ENCODE data around the gene UBE3D.
"Not testable (repeated sequence)": the region's sequence is repeated elsewhere in the genome, so short reads cannot be mapped to it uniquely, and the experiment has no call there.

The UBE3D gene

GRCh38 chr6:82978362-82978945 is 87.2 kb downstream of the UBE3D start:
- DNase-seq (ENCODE audit: low spot score) = no peak

- no peak for DNase-seq (ENCODE audit: low spot score)
Measured at GRCh38 chr6:82976179-82976578, 89.5 kb downstream of the UBE3D start.

DNA sequence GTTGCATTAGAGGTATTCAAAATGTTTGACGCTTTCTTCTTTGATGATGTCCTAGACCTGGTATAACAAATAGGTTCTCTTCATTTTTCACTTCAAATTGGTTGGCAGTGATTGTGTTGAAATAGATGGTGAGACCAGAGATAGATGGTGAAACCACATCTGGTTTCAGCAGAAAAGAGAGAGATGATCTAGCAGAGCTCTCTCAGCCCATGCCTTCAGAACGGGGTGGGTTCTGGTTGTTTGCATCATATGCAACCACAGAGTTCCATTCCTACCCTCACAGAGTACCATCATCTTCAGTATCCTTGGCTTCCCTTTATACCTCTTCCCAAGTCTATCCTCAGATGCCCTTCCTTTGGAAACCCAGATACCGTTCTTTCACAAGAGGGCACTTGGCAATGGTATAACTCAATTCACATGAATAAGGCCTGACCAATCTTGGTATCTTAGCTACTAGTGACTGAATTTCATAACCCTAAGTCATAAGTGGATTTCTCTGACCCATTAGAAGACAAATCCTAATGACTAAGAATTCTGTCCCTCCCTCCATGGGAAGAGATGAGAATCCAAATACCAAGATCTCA is 93.7 kb downstream of the UBE3D start:
- DNase-seq (ENCODE audit: low spot score) = no peak

GRCh38 chr6:82970839-82971238 is 94.8 kb downstream of the UBE3D start:
- DNase-seq (ENCODE audit: low spot score) = no peak

DNA sequence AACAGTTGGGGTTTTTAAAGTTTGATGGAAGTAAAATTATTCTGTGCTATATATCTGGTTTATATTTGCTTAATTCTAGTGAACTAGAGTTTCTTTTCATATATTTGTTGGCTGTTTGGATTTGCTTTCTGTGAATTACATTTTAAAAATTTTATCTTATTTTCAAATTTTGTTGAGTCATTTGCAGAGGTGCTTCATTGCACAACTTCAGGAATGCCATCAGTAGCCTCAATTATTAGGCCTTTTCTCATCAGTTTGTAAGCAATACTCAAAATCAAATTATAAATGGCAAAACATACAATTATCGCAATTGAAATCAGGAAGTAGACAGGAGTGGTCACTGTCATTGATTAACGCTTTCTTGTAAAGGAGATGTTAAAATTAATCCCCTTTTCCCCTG is 96.9 kb downstream of the UBE3D start:
- no peak for DNase-seq (ENCODE audit: low spot score)

- no peak for DNase-seq (ENCODE audit: low spot score)
Measured at GRCh38 chr6:82963191-82963925, 102.3 kb downstream of the UBE3D start.

GRCh38 chr6:82959385-82959941 is 106.2 kb downstream of the UBE3D start:
- peak; percentile 45 for DNase-seq (ENCODE audit: low spot score)

GRCh38 chr6:82958551-82958950 is 107.1 kb downstream of the UBE3D start:
- DNase-seq (ENCODE audit: low spot score) = no peak

- no peak for DNase-seq (ENCODE audit: low spot score)
Measured at GRCh38 chr6:82957868-82958245, 107.8 kb downstream of the UBE3D start.

DNA sequence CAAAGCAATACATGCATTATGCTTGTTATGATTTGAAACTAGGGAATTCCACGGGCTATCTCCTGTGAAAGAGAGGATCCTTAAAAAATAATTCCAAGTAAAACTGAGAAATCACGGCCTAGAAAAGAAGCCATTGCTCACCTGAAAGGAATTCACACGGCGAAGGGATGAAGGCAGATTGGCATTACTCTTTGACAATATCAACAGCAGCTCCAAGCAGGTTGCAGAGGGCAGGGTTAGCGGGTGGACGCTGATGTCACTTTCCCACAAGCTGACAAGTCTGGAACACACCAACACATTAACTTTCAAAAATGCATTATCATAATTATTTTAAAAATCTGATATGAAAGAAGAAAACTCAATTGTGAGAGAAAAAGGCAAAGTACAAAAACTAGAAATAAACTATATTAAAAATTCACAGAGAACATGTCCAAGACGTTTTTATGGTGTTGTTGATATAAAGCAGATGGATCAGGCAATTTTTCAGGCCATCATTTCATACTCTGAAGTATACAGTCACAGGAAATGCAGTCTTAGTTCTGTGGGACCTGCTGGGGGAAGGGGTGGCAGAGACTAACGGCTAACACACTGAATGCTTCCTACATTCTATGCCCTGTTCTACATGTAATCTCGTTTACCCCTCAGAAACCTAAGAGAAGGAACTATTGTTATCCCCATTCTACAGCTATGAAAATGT is 108.3 kb downstream of the UBE3D start:
- no peak for DNase-seq (ENCODE audit: low spot score)

DNA sequence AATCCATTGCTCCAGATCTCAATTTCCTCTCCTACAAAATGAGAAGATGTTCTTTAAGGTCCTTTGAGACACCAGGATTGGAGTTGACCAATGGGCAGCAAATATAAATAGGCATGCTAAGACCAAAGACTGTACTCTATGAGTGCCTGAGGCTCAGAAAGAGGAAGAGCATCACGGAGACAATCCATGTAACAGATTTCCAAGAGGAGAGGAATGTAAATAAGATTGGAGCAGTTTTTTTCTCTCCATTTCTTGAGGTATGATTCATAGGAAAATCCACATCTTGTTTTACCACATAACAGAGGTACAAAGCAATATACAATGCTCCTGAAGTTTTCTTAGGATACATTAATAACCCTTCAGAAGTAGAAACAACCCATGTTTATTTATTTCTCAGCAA is 109.8 kb downstream of the UBE3D start:
- DNase-seq (ENCODE audit: low spot score) = peak; percentile 60

DNA sequence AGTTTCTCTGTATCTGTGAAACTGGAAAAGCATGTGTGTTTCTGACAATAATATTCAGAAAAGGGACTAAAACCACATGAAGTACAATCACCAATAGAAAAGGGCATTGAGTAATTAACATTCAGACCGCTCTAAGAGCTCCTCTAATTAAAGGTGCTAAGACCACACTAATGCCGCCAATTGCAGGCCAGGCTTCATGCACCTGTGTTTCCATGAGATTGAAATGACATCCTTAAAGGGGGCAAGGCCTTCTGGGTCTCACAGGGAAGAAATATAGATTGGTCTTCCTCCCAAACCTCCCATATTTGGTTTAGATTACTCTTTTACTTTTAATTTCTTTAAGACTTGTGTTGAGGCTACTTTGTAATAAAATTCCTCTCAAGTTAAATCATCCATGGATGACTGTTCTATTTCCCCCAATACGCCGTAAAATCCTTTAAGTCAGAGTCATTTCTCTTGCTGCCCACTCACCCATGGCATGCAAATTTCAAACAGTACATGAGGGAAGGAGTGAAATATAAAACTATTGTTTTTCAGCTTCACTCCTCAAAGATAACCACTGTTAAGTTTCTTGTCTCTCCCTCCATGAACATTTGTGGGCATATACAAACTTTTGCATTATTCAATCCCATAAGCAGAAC is 110.6 kb downstream of the UBE3D start:
- peak; percentile 34 for DNase-seq (ENCODE audit: low spot score)

DNA sequence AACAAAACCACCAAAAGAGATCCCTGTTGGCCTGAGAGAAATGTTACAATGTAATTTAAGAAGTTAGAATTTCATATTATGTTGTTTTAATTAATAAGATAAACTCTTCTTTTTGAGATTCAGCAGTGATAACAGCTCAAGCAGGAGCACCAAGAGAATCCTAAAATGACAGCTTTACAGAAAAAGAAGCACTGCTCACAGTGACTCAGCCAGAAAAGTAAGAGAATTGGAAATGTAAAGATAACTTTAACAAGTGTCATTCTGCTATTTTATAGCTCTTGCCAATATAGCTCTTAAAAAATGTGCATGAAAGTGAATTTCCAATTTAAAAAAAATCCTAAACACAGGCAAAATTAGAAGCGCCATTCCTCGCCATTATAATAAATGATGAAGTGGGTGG is 111.3 kb downstream of the UBE3D start:
- DNase-seq (ENCODE audit: low spot score) = no peak

- DNase-seq (ENCODE audit: low spot score) = no peak
Measured at GRCh38 chr6:82953871-82954270, 111.8 kb downstream of the UBE3D start.

GRCh38 chr6:82951935-82952334 is 113.7 kb downstream of the UBE3D start:
- DNase-seq (ENCODE audit: low spot score) = no peak

DNA sequence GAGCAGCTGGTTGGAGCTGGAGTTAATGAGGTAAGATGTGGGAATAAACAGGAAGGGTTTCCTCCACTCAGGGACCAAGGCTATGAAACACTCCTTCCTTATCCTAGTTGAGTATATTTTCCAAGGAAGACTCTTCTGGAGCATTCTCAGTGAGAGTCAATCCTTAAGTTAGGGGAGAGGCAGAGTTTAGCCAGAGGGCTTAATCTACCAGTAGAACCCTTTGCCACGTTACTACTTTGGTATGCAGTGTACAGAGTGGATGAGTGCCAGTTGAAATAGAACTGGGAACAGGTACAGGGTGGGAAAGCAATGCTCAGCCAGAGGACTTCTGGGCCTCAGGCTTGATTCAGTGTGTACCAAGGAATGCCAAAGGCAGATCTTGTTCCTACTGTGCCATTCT is 114.3 kb downstream of the UBE3D start:
- DNase-seq (ENCODE audit: low spot score) = no peak

- DNase-seq (ENCODE audit: low spot score) = not testable (repeated sequence)
Measured at GRCh38 chr6:82930915-82931314, 134.7 kb downstream of the UBE3D start.

DNA sequence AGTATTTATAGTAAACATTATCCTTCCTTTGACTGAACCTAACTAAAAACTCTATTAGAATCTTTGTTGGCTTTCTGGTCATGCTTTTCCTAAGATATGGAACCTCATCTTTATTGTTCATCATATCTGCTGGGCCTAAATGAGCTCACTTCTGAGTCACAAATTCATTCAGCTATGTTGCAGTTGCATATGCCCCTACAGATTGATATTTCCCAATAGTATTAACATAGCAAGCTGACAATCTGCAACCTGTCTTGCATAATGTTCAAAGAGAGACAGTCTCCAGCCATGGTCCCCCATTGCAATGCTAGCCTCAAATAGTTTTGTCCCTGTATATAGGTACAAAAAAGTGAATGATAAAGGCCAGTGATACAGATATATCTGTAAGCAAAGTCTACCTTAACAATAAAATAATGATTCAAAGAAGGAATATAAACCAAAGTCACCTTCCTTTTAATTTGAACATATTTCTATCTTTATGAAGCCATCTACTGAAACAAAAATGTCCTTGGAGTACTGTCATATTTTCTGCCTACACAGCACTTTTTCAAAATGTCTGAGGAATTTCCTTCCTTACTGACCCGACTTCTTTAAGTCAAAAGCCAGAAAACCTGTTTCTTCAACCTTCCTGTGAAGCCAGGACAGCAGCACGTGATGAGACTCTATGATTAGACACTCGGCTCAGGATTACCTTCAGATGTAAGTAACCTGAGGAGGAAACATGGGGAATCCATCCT is 140.7 kb downstream of the UBE3D start:
- DNase-seq (ENCODE audit: low spot score) = peak; percentile 13

DNA sequence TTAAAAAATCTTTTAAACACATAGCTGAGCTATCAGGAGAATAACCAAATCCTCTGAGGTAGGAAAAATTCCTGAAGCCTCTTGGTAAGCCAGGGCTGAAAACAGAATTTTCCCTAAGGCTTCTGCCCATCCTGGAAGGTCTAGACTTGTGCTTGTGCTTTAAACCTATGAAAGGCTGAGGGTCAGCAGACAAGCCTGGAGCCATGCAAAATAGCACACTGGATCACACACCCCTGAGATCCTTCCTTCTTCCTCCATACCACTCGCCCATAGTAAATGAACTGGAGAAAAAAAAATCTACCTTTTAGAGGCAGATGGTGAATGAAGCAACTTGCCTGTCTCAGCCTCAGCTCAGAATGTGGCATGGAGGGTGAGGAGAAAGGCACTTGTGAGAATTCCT is 144.4 kb downstream of the UBE3D start:
- no peak for DNase-seq (ENCODE audit: low spot score)

- no peak for DNase-seq (ENCODE audit: low spot score)
Measured at GRCh38 chr6:82917346-82918064, 148.1 kb downstream of the UBE3D start.

DNA sequence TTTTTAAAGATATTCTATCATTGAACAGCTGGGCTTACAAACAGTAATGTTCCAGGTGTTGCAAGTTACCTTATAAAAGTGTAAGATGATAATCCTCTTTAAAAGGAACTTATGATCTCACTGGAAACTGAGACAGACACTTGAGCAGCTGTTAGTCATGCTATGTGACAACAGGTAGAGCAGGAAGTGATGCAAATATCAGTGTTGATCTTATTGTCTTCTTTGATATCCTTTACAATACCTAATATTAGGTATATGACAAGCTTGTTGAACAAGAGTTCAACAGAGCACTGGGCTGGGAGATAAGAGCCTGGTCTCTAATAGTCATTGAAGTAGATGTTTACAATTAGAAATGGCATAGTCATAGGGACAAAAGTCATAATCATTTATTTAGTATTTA is 150.0 kb downstream of the UBE3D start:
- DNase-seq (ENCODE audit: low spot score) = no peak

Measured in AG20443 (cell line).